ENCODE results near the gene NOS1AP.

DNA sequence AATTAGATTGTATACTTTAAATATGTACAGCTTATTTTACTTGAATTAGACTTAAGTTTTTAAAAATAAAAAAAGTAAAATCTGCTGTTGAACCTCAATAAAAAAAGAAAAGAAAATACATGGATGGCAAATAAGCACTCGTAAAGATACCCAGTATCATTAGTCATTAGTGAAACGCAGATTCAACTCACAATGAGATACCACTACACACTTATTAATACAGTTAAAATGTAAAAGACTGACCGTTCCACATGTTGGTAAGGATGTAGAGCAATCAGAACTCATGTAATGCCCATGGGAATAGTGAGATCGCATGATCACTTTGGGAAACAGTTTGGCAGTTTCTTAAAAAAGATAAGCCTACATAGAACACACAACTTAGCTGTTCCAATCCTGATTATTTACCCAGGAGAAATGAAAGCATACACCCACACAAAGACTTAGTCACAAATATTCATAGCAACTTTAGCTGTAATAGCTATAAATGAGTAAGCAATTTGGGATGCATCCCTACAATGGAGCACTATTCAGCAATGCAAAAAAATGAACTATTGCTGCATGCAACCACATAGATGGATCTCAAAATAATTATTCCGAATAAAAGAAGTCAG is 335.2 kb downstream of the NOS1AP start:
- TF ChIP-seq, protein P1, sequence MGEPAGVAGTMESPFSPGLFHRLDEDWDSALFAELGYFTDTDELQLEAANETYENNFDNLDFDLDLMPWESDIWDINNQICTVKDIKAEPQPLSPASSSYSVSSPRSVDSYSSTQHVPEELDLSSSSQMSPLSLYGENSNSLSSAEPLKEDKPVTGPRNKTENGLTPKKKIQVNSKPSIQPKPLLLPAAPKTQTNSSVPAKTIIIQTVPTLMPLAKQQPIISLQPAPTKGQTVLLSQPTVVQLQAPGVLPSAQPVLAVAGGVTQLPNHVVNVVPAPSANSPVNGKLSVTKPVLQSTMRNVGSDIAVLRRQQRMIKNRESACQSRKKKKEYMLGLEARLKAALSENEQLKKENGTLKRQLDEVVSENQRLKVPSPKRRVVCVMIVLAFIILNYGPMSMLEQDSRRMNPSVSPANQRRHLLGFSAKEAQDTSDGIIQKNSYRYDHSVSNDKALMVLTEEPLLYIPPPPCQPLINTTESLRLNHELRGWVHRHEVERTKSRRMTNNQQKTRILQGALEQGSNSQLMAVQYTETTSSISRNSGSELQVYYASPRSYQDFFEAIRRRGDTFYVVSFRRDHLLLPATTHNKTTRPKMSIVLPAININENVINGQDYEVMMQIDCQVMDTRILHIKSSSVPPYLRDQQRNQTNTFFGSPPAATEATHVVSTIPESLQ (CRISPR knock-in tag; IDR thresholded peaks at IDR 0.05): no peak
- TF ChIP-seq, protein P2, sequence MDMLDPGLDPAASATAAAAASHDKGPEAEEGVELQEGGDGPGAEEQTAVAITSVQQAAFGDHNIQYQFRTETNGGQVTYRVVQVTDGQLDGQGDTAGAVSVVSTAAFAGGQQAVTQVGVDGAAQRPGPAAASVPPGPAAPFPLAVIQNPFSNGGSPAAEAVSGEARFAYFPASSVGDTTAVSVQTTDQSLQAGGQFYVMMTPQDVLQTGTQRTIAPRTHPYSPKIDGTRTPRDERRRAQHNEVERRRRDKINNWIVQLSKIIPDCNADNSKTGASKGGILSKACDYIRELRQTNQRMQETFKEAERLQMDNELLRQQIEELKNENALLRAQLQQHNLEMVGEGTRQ (CRISPR knock-in tag; IDR thresholded peaks at IDR 0.05): no peak
- TF ChIP-seq ZNF511 (CRISPR knock-in tag; IDR thresholded peaks at IDR 0.05): no peak
- no peak for TF ChIP-seq EP300 (IDR thresholded peaks at IDR 0.05; ENCODE audit: low read length)
- TF ChIP-seq YY1 (IDR thresholded peaks at IDR 0.05; ENCODE audit: borderline replicate concordance in 1 of 3, control insufficient read depth in 1 of 3, extremely low read depth in 1 of 3, insufficient read depth in 3 of 3, insufficient read length in 1 of 3, insufficient replicate concordance in 2 of 3, low read depth in 1 of 3, low read length in 2 of 3): no peak
- no peak for TF ChIP-seq CTCF (IDR thresholded peaks at IDR 0.05 in 2 of 3, conservative IDR thresholded peaks at IDR 0.05 in 1 of 3; ENCODE audit: insufficient read depth in 2 of 3, low read depth in 1 of 3, low read length in 3 of 3)
- TF ChIP-seq ZNF655 (CRISPR knock-in tag; IDR thresholded peaks at IDR 0.05): no peak
- TF ChIP-seq, protein P3, sequence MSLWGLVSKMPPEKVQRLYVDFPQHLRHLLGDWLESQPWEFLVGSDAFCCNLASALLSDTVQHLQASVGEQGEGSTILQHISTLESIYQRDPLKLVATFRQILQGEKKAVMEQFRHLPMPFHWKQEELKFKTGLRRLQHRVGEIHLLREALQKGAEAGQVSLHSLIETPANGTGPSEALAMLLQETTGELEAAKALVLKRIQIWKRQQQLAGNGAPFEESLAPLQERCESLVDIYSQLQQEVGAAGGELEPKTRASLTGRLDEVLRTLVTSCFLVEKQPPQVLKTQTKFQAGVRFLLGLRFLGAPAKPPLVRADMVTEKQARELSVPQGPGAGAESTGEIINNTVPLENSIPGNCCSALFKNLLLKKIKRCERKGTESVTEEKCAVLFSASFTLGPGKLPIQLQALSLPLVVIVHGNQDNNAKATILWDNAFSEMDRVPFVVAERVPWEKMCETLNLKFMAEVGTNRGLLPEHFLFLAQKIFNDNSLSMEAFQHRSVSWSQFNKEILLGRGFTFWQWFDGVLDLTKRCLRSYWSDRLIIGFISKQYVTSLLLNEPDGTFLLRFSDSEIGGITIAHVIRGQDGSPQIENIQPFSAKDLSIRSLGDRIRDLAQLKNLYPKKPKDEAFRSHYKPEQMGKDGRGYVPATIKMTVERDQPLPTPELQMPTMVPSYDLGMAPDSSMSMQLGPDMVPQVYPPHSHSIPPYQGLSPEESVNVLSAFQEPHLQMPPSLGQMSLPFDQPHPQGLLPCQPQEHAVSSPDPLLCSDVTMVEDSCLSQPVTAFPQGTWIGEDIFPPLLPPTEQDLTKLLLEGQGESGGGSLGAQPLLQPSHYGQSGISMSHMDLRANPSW (CRISPR knock-in tag; IDR thresholded peaks at IDR 0.05): no peak
- no peak for TF ChIP-seq GATAD2A (IDR thresholded peaks at IDR 0.05)
- TF ChIP-seq USF1 (CRISPR knock-in tag; IDR thresholded peaks at IDR 0.05): no peak
- no peak for TF ChIP-seq ZNF780A (CRISPR knock-in tag; IDR thresholded peaks at IDR 0.05)
- no peak for TF ChIP-seq FOXJ2 (tag; IDR thresholded peaks at IDR 0.05)
